Transverse colon (tissue), 4 donors: ENCODE measurements around the gene LGALS1.

Experiments
- EP300 ChIP-seq: sonication (generic); formaldehyde crosslinking; IDR thresholded peaks from one replicate; pipeline ENCODE4 v1.6.1; 2017; ENCODE audit warnings: antibody characterized with exemption, low read depth
- POLR2A ChIP-seq: fragments of 450-650 bp; IDR thresholded peaks from one replicate; pipeline ENCODE4 v1.6.1; 2016; ENCODE audit warnings: antibody characterized with exemption, mild to moderate bottlenecking, moderate library complexity
- POLR2AphosphoS5 ChIP-seq, 3 donors: sonication (generic); formaldehyde crosslinking; IDR thresholded peaks; one replicate each; pipeline ENCODE4 v1.6.1; 2016; ENCODE audit warnings: antibody characterized with exemption in 3 of 3
- TF ChIP-seq, protein P1 (sequence below), 5 experiments: fragments of 200-600 bp in 3 of 5; fragments of 450-650 bp in 2 of 5; sonication (generic) in 3 of 5; IDR thresholded peaks; 1 replicate in 2 of 5; 2 replicates in 3 of 5; pipeline ENCODE4 v1.5.1; 2016 to 2017; ENCODE audit warnings: antibody characterized with exemption in 5 of 5, inconsistent platforms in 3 of 5, mild to moderate bottlenecking in 2 of 5, moderate library complexity in 1 of 5

DNA sequence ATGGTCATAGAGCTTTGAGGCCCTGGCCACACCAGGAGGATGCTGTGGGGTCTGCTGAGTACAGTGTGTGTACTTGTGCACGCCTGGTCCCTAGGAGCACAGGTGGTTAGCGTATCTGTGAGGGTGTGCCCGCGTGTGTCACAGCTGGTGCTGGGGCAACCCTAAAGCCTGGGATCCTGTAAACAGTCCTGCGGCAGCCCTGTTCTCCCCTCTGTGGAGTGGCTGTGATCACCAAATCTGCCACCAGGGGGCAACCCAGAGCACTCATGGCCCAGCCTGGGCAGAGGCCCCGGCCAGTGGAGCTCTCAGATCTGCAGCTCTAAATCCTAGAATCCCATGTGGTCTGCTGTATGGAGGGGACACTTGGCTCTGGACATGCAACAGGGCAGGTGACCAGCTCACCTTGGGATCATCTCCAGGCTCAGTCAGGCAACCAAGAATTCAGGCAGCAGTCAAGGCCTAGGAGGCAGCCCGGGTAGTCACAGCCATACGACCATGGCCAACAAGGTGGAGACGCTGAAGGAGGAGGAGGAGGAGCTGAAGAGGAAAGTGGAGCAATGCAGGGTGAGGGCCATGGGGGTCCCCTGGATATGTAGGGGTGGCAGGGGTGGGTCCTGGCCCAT lies 32.1 kb upstream of the LGALS1 start:
- TF ChIP-seq, protein P1, sequence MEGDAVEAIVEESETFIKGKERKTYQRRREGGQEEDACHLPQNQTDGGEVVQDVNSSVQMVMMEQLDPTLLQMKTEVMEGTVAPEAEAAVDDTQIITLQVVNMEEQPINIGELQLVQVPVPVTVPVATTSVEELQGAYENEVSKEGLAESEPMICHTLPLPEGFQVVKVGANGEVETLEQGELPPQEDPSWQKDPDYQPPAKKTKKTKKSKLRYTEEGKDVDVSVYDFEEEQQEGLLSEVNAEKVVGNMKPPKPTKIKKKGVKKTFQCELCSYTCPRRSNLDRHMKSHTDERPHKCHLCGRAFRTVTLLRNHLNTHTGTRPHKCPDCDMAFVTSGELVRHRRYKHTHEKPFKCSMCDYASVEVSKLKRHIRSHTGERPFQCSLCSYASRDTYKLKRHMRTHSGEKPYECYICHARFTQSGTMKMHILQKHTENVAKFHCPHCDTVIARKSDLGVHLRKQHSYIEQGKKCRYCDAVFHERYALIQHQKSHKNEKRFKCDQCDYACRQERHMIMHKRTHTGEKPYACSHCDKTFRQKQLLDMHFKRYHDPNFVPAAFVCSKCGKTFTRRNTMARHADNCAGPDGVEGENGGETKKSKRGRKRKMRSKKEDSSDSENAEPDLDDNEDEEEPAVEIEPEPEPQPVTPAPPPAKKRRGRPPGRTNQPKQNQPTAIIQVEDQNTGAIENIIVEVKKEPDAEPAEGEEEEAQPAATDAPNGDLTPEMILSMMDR (IDR thresholded peaks at IDR 0.05) = peak; percentile 92 to 98 (median 94)
- TF ChIP-seq EP300 = no peak
- TF ChIP-seq POLR2A = no peak
- peak in 2 of 3 donors; percentile 41 to 44 for TF ChIP-seq POLR2AphosphoS5 (IDR thresholded peaks at IDR 0.05)
